Fibroblast of mammary gland (primary cell): ENCODE data around the gene HPD.
A peak's percentile ranks its signal among the peaks of the same experiment; 100 is the strongest.
"Not testable (repeated sequence)": the region's sequence is repeated elsewhere in the genome, so short reads cannot be mapped to it uniquely, and the experiment has no call there.

Experiments used
- DNase-seq: peaks from one replicate; pipeline ENCODE4 v3.0.0-alpha.2; 2010; ENCODE audit warnings: low read depth
- H3K4me3 ChIP-seq: 2 replicates; pipeline ENCODE4 v1.5.1; 2011; ENCODE audit warnings: low read depth, mild to moderate bottlenecking, low read length, moderate library complexity; ENCODE audit not compliant: control insufficient read depth
- CTCF ChIP-seq: conservative IDR thresholded peaks from 2 replicates; pipeline ENCODE4 v1.5.1; 2011; ENCODE audit warnings: low read depth, low read length, inconsistent platforms; ENCODE audit not compliant: control insufficient read depth, insufficient read depth

Gene HPD

GRCh38 chr12:121793440-121793837, 65.2 kb downstream of the HPD start, which contains the start of gene RHOF:
Gene RHOF, minus strand, starts transcription at chr12:121793688. Its CDS starts 55 bp downstream, at chr12:121793633.
- DNase-seq: no peak
- no peak for TF ChIP-seq CTCF
- H3K4me3 ChIP-seq: peak within 1 kb of the TSS; percentile 45

DNA sequence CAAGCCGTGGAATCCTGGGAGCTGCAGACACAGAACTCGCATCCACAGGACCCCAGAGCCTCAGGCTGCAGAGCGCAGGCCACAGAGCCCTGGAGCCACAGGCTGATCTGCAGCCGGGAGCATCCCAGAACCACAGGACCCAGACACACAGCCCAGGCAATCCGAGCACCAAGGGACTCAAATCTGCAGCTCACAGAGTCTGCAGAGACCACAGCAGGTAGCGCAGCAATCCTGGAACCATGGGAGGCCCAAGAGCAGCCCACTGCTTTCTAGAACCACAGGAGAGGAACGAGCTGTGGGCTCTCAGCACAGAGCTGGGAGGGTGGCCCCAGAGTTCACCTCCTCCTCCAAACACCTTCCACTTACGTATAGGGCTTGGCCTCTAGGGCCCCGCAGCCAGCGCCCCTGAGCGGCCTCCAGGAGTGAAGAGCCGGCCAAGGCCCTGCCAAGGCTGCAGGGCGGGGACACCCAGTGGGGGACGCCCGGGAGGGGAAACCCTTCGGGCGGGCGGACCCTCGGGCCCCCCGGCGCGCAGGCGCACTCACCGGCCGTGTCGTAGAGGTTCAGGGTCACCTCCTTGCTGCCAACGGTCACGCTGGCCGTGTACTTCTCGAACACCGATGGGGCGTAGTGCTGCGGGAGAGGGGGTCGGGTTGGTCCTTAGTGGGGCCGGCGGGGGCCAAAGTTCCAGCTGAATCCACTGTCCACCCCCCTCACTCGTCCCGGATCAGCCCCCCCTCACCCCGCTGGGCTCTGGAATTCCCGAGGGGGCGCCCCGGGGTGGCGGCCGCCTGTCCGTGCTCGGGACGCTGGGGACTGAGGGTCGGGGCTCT, 65.8 kb downstream of the HPD start:
- DNase-seq: no peak
- H3K4me3 ChIP-seq: peak overlapping the region; percentile 39
- TF ChIP-seq CTCF: no peak

DNA sequence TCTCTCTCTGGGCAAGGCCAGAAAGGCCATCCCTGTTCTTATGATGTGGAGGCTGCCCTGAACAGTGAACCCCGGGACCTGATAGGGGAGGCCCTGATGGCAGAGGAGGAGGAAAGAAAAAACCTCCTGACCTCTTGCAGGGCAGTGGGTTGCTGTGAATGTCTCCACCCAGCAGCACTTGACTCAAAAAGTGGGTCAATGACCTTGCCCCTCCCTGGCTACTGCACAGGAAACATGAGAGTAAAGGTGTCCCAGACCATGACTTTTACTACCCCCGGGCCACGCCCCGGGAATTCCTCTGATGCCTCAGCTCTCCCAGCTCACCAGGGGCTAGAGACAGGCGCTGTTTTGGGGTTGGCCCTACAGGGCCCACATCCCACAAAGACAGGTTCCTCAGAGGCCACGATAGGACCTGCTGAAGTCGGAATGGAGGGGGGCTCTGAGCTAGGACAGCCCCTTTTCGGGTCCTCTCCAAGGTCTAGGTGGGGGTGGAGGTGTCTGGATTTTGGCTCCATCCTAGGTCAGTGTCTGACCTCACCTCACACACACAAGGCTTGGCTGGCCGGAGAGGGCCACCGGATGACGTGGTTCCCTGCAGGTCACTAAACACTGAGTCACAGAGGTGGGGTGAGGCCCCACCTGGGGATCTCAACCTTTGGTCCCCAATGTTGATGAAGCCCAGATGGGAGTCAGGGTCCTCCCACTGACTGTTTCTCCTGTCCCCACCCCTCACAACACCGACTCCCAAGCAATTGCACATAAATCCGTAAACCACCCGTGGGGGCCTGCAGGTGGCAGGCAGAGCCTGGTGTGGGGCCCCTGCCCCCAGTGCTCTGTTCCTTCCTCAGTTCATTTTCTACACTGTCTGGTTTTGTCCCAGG, 66.7 kb downstream of the HPD start:
- no peak for TF ChIP-seq CTCF
- no peak overlapping the region for H3K4me3 ChIP-seq
- DNase-seq: no peak

- not testable (repeated sequence) for H3K4me3 ChIP-seq, DNase-seq
Observed at GRCh38 chr12:121790785-121791184, 67.9 kb downstream of the HPD start.

DNA sequence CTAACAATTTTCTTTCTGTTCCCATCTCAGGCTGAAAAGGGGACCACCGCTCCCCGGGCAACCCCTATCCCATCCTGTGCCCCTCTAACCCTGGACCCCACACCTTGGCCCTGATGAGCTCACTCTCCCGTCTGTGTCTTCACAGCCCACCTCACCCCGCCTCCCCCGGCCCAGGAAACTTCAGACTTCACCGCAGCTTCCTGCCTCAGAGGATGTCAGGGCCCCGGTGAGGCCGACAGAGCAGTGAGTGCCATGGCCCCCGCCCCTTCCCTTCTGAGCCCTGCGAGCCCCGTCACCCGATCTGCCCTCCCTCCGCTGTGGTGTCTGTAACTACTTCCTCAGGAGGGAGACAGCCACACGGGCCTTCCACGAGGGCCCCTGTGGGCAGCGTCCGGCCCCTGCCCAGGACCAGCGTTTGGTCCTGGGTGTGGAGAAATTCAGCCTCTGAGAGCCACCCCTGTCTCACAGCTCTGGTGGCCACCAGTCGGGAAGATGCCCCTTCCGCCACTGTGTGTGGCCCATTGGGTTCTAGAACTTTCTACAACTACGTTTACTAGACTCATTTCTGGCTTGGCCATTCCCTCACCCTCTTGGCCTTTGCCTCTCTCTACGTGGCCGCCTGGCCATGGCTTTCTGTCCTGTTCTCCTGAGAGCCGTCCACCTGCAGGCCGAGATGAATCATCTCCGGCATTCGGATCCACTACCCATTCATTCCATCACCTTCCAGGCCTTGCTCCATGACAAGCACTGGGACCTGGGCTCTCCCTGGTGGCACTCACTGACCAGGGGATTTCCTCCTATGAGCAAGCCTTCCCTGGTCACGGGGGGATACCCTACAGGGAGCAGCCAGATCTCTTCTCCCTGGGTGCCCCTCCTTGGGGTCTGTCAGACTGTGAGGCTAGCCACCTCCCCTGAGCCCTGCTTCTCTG, 68.6 kb downstream of the HPD start:
- DNase-seq: no peak
- H3K4me3 ChIP-seq: no peak overlapping the region
- TF ChIP-seq CTCF: no peak
